BE2C (cell line): ENCODE results near the gene HMGN2.
A peak's percentile ranks its signal among the peaks of the same experiment; 100 is the strongest.
"Not testable (repeated sequence)": the region's sequence is repeated elsewhere in the genome, so short reads cannot be mapped to it uniquely, and the experiment has no call there.

ENCODE experiments used
- DNase-seq: peaks from one replicate; pipeline ENCODE4 v3.0.0-alpha.2; 2020
- H3K27me3 ChIP-seq: fragments of 250-450 bp; sonication (Bioruptor Pico); 2 replicates; pipeline ENCODE4 v1.5.1; 2020; ENCODE audit warnings: mild to moderate bottlenecking
- H3K36me3 ChIP-seq: fragments of 250-450 bp; sonication (Bioruptor Pico); 2 replicates; pipeline ENCODE4 v1.5.1; 2020; ENCODE audit warnings: mild to moderate bottlenecking
- H3K4me1 ChIP-seq: fragments of 250-450 bp; sonication (Bioruptor Pico); 2 replicates; pipeline ENCODE4 v1.5.1; 2020
- H3K4me3 ChIP-seq: 2 replicates; pipeline ENCODE4 v1.5.1; 2011; ENCODE audit warnings: low read depth, low read length
- H3K9me3 ChIP-seq: fragments of 250-450 bp; sonication (Bioruptor Pico); 2 replicates; pipeline ENCODE4 v1.5.1; 2020
- CTCF ChIP-seq: IDR thresholded peaks from 2 replicates; pipeline ENCODE4 v1.5.1; 2012; ENCODE audit warnings: mild to moderate bottlenecking, low read depth, low read length

HMGN2 gene

GRCh38 chr1:26496861-26497260 is 24.6 kb downstream of the HMGN2 start:
- no peaks in the 10 kb centered on the region for H3K4me1 ChIP-seq
- H3K4me3 ChIP-seq: no peak overlapping the region
- H3K9me3 ChIP-seq: no peaks in the 10 kb centered on the region
- no peaks in the 10 kb centered on the region for H3K36me3 ChIP-seq
- H3K27me3 ChIP-seq: no peaks in the 10 kb centered on the region
- no peak for TF ChIP-seq CTCF
- no peak for DNase-seq

- Histone ChIP-seq H3K4me3 (no peak overlapping the region), H3K9me3 (no peaks in the 10 kb centered on the region), H3K27me3 (no peaks in the 10 kb centered on the region), H3K36me3 (no peaks in the 10 kb centered on the region), H3K4me1 (no peaks in the 10 kb centered on the region)
- TF ChIP-seq CTCF: no peak
- DNase-seq: no peak
These were observed 26.7 kb downstream of the HMGN2 start for GRCh38 chr1:26498894-26499293.

- Histone ChIP-seq H3K27me3 (no peaks in the 10 kb centered on the region), H3K4me1 (no peaks in the 10 kb centered on the region), H3K36me3 (no peaks in the 10 kb centered on the region), H3K4me3 (peak overlapping the region; percentile 63), H3K9me3 (no peaks in the 10 kb centered on the region)
- TF ChIP-seq CTCF: no peak
- DNase-seq: peak; percentile 80
These were observed 28.4 kb downstream of the HMGN2 start for GRCh38 chr1:26500488-26501175.

- not testable (repeated sequence) for DNase-seq, H3K27me3 ChIP-seq, H3K36me3 ChIP-seq, H3K4me1 ChIP-seq, H3K9me3 ChIP-seq, H3K4me3 ChIP-seq
These were observed 38.5 kb downstream of the HMGN2 start for GRCh38 chr1:26510711-26511110.

- H3K36me3 ChIP-seq, H3K9me3 ChIP-seq, H3K4me1 ChIP-seq, DNase-seq, H3K27me3 ChIP-seq, H3K4me3 ChIP-seq: not testable (repeated sequence)
These were observed 43.6 kb downstream of the HMGN2 start for GRCh38 chr1:26515836-26516235.

DNA sequence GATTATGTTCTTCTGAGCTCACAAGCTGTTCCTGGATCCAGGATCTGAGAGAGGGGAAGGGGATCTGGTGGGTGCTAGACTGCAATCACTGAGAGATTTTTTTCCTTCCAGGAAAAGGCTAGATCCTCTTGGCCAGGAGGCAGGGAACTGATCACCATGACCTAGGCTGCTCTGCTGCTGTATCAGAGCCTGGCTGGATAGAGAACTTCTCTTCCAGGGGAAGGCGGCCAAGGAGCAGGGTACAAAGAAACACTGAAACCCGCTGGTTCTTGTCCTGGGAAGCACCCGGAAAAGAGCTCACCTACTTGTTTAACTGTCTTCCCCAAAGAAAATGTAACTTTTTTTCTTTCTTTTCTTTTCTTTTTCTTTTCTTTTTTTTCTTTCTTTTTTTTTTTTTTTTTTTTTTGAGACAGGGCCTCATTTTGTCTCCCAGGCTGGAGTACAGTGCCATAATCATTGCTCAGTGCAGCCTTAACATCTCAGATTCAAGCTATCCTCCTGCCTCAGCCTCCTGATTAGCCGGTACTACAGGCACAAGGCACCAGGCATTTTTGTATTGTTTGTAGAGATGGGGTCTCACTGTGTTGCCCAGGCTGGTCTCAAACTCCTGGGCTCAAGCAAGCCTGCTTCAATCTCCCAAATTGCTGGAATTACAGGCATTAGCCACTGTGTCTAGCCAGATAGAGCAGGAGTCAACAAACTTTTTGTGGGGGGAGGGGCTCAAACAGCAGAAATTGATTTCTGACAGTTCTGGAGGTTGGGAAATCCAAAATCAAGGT is 44.9 kb downstream of the HMGN2 start:
- Histone ChIP-seq H3K4me1 (no peaks in the 10 kb centered on the region), H3K4me3 (no peak overlapping the region), H3K27me3 (no peaks in the 10 kb centered on the region), H3K9me3 (no peaks in the 10 kb centered on the region), H3K36me3 (no peaks in the 10 kb centered on the region)
- no peak for TF ChIP-seq CTCF
- DNase-seq: no peak

DNA sequence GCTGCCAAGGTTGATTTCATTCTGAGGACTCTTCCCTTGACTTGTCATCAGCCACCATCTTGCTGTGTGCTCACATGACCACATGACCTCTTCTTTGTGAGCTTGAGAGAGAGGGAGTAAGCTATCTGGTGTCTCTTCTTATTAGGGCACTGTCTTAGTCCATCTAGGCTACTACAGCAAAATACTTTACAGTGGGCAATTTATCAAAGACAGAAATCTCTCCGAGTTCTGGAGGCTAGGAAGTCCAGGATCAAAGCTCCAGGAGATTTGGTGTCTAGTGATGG is 45.5 kb downstream of the HMGN2 start:
- TF ChIP-seq CTCF: no peak
- no peaks in the 10 kb centered on the region for H3K4me1 ChIP-seq
- H3K27me3 ChIP-seq: no peaks in the 10 kb centered on the region
- no peaks in the 10 kb centered on the region for H3K9me3 ChIP-seq
- H3K4me3 ChIP-seq: no peak overlapping the region
- no peaks in the 10 kb centered on the region for H3K36me3 ChIP-seq
- no peak for DNase-seq
